Hepatocyte (in vitro differentiated cells): ENCODE data around the gene PBX3. TPM values are rescaled to one million over a fixed set of nuclear protein-coding genes. Genes with fewer than 3 reads are reported as not detected.
A peak's percentile ranks its signal among the peaks of the same experiment; 100 is the strongest.

ENCODE experiments used
- DNase-seq: peaks from one replicate; pipeline ENCODE4 v3.0.0-alpha.2; 2016; ENCODE audit warnings: low spot score
- H2AFZ ChIP-seq: fragments of 200-600 bp; sonication (generic); 2 replicates; pipeline ENCODE4 v1.6.0; 2016; ENCODE audit warnings: antibody characterized with exemption, mild to moderate bottlenecking
- H3K27ac ChIP-seq: fragments of 200-600 bp; sonication (generic); 2 replicates; pipeline ENCODE4 v1.5.1; 2016; ENCODE audit warnings: mild to moderate bottlenecking
- H3K27me3 ChIP-seq: fragments of 200-600 bp; sonication (generic); 2 replicates; pipeline ENCODE4 v1.6.1; 2016
- H3K36me3 ChIP-seq: fragments of 200-600 bp; sonication (generic); replicated peaks from 2 replicates; pipeline ENCODE4 v1.5.1; 2016; ENCODE audit warnings: low read depth; ENCODE audit not compliant: insufficient read depth
- H3K4me1 ChIP-seq: fragments of 200-600 bp; sonication (generic); 2 replicates; pipeline ENCODE4 v1.5.1; 2016; ENCODE audit warnings: mild to moderate bottlenecking, moderate library complexity; ENCODE audit not compliant: insufficient read depth
- H3K4me2 ChIP-seq: fragments of 200-600 bp; sonication (generic); 2 replicates; pipeline ENCODE4 v1.6.0; 2016
- H3K4me3 ChIP-seq: fragments of 200-600 bp; sonication (generic); 2 replicates; pipeline ENCODE4 v1.5.1; 2016; ENCODE audit warnings: mild to moderate bottlenecking
- H3K79me2 ChIP-seq: fragments of 200-600 bp; sonication (generic); 2 replicates; pipeline ENCODE4 v1.6.0; 2017; ENCODE audit warnings: mild to moderate bottlenecking
- H3K9me2 ChIP-seq: fragments of 200-600 bp; sonication (generic); replicated peaks from 2 replicates; pipeline ENCODE4 v1.6.0; 2017; ENCODE audit warnings: mild to moderate bottlenecking; ENCODE audit not compliant: insufficient read depth
- H3K9me3 ChIP-seq: fragments of 200-600 bp; sonication (generic); 2 replicates; pipeline ENCODE4 v1.5.1; 2016; ENCODE audit warnings: low read depth, mild to moderate bottlenecking
- H4K20me1 ChIP-seq: fragments of 200-600 bp; sonication (generic); 2 replicates; pipeline ENCODE4 v1.6.0; 2016; ENCODE audit warnings: mild to moderate bottlenecking; ENCODE audit not compliant: insufficient read depth, poor library complexity, severe bottlenecking
- CTCF ChIP-seq: fragments of 200-600 bp; sonication (generic); IDR thresholded peaks from 2 replicates; pipeline ENCODE4 v1.5.1; 2016; ENCODE audit warnings: antibody characterized with exemption, mild to moderate bottlenecking; ENCODE audit not compliant: poor library complexity
- EZH2 ChIP-seq: fragments of 200-600 bp; sonication (generic); IDR thresholded peaks from 2 replicates; pipeline ENCODE4 v1.6.1; 2016; ENCODE audit warnings: antibody characterized with exemption, mild to moderate bottlenecking, borderline replicate concordance
- EZH2phosphoT487 ChIP-seq: fragments of 200-600 bp; sonication (generic); IDR thresholded peaks from one replicate; pipeline ENCODE4 v1.6.1; 2018; ENCODE audit warnings: antibody characterized with exemption, mild to moderate bottlenecking, low read depth, moderate library complexity; ENCODE audit not compliant: unreplicated experiment, severe bottlenecking
- WGBS: methylation state at CpG from one replicate; pipeline ENCODE4 v1.1.6; 2016; ENCODE audit warnings: low lambda C conversion rate; ENCODE audit errors: missing lambda C conversion rate; 5-methylcytosine and 5-hydroxymethylcytosine counted together
- polyA plus RNA-seq: library from polyadenylated mRNA; unstranded; fragments of >200 nt; fragmentation: Nextera tagmentation; extraction: Ambion mirVana; gene quantifications from 2 replicates; pipeline ENCODE4 v1.2.1, GENCODE V29; 2016
- total RNA-seq: library from RNA; depleted of rRNA; stranded (reverse); fragments of >200 nt; gene quantifications from 2 replicates; pipeline ENCODE4 v1.2.3, GENCODE V29; 2014

The PBX3 gene
- total and polyA plus RNA-seq, 2 experiments from 2014 or later: 15.9 to 23.3 TPM

DNA sequence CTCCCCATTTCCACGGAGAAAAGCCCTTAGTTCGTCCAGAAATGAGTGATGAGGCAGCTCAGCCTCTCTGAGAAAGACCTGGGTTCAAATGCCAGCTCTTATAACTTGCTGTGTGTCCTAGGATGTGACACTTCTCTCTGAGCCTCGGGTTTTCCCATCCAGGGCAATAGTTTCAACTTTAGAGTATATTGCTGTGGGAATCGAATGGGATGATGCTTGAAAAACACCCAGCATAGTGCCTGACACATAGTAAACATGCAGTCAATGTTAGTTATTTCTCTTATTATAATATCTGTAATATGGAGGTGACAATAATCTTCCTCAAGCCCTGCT lies 39.7 kb upstream of the PBX3 start:
- no peaks in the 10 kb centered on the region for H3K27me3 ChIP-seq
- TF ChIP-seq EZH2 (no peak), CTCF (no peak), EZH2phosphoT487 (no peak)

DNA sequence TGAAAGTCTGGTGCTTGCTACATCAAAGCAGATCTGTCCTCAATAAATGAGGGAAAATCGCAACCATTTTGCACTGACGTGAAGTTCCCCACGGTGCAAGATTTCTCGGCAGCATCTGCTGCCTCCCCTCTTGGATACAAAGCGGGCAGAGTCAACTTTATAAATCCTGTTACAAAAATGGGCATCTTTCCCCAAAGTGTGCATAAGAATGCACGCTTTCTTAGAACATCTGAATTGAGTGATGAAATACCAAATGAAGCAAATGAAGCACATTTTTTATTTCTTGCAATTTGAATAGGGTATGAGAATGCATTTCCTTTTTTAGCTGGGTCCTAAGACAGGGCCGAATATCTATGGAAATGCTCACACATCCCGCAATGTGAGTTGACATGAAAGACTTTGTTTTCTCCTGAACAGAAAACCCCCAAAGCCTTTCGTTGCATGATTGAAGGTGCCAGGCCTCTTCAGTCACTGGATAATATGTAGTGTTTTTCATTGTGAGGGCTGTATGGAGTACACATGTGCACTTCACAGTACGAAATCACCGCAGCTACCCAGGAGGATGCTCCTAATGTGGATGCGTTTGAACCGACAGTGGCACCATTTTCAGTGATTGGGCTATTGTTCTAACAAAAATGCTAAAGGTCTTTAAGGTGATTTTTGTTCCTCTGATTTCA lies 20.6 kb upstream of the PBX3 start:
- H3K4me3 ChIP-seq: no peak overlapping the region
- H4K20me1 ChIP-seq: no peaks in the 10 kb centered on the region
- no peak overlapping the region for H3K4me2 ChIP-seq
- DNase-seq: no peak
- H3K4me1 ChIP-seq: no peaks in the 10 kb centered on the region
- H2AFZ ChIP-seq: no peak overlapping the region
- no peaks in the 10 kb centered on the region for H3K79me2 ChIP-seq
- TF ChIP-seq CTCF (no peak), EZH2 (no peak), EZH2phosphoT487 (no peak)
- no peaks in the 10 kb centered on the region for H3K9me3 ChIP-seq
- H3K36me3 ChIP-seq: no peaks in the 10 kb centered on the region
- no peak overlapping the region for H3K27ac ChIP-seq
- H3K27me3 ChIP-seq: no peaks in the 10 kb centered on the region
- WGBS: 91% methylated on average over 13 of the region's 13 CpGs
- H3K9me2 ChIP-seq: no peaks in the 10 kb centered on the region

More for the DNA sequence above, 39.7 kb upstream of the PBX3 start:
- H3K36me3 ChIP-seq: no peaks in the 10 kb centered on the region
- peak overlapping the region; percentile 89 for H2AFZ ChIP-seq
- H3K79me2 ChIP-seq: peaks cover 45% of the 10 kb centered on the region
- 35% methylated on average over 4 of the region's 4 CpGs for WGBS
- peaks cover 3% of the 10 kb centered on the region for H4K20me1 ChIP-seq
- peak overlapping the region; percentile 71 for H3K4me2 ChIP-seq
- no peaks in the 10 kb centered on the region for H3K9me3 ChIP-seq
- H3K4me1 ChIP-seq: peaks cover 11% of the 10 kb centered on the region
- peak overlapping the region; percentile 59 for H3K27ac ChIP-seq
- H3K9me2 ChIP-seq: no peaks in the 10 kb centered on the region
- no peak for DNase-seq
- H3K4me3 ChIP-seq: no peak overlapping the region

- Histone ChIP-seq H4K20me1 (no peaks in the 10 kb centered on the region), H3K27me3 (no peaks in the 10 kb centered on the region), H3K4me3 (no peak overlapping the region), H3K4me1 (no peaks in the 10 kb centered on the region), H3K36me3 (no peaks in the 10 kb centered on the region), H2AFZ (no peak overlapping the region), H3K9me2 (no peaks in the 10 kb centered on the region), H3K79me2 (no peaks in the 10 kb centered on the region), H3K4me2 (no peak overlapping the region), H3K27ac (no peak overlapping the region), H3K9me3 (no peaks in the 10 kb centered on the region)
- 87% methylated on average over 2 of the region's 2 CpGs for WGBS
- DNase-seq: no peak
- no peak for TF ChIP-seq EZH2
- TF ChIP-seq EZH2phosphoT487: no peak
- no peak for TF ChIP-seq CTCF
Measured at GRCh38 chr9:125730168-125730567, 17.0 kb upstream of the PBX3 start.
